Mesenchymal stem cell (in vitro differentiated cells and primary cell): Measurements from ENCODE around the gene BICRAL.

ENCODE experiments used
- DNase-seq: peaks from one replicate; pipeline ENCODE4 v3.0.0-alpha.2; 2013
- H2AFZ ChIP-seq: one replicate; pipeline ENCODE4 v1.6.1; 2013; ENCODE audit warnings: low read depth, mild to moderate bottlenecking, control low read depth, inconsistent platforms, low read length, moderate library complexity
- H2AK5ac ChIP-seq: 2 replicates; pipeline ENCODE4 v1.6.1; 2013; ENCODE audit warnings: low read length, moderate library complexity, mild to moderate bottlenecking, inconsistent platforms; ENCODE audit not compliant: severe bottlenecking
- H2BK120ac ChIP-seq: one replicate; pipeline ENCODE4 v1.6.1; 2013; ENCODE audit warnings: low read depth, mild to moderate bottlenecking, inconsistent platforms, low read length, moderate library complexity
- H2BK12ac ChIP-seq, 2 experiments: one replicate each; pipeline ENCODE4 v1.6.1; 2013; ENCODE audit warnings: inconsistent platforms in 2 of 2, low read length in 2 of 2, mild to moderate bottlenecking in 2 of 2, moderate library complexity in 2 of 2, control low read depth in 1 of 2
- H2BK15ac ChIP-seq: one replicate; pipeline ENCODE4 v1.6.1; 2013; ENCODE audit warnings: mild to moderate bottlenecking, low read depth, inconsistent platforms; ENCODE audit not compliant: poor library complexity, severe bottlenecking
- H2BK5ac ChIP-seq: 2 replicates; pipeline ENCODE4 v1.6.1; 2013; ENCODE audit warnings: low read depth, mild to moderate bottlenecking, low read length, control low read depth, inconsistent platforms; ENCODE audit not compliant: poor library complexity, severe bottlenecking
- H3K14ac ChIP-seq, 2 experiments: one replicate each; pipeline ENCODE4 v1.6.1; 2013; ENCODE audit warnings: inconsistent platforms in 2 of 2, low read length in 2 of 2, control low read depth in 1 of 2, mild to moderate bottlenecking in 1 of 2, moderate library complexity in 1 of 2
- H3K18ac ChIP-seq, 2 experiments: one replicate each; pipeline ENCODE4 v1.6.1; 2013; ENCODE audit warnings: inconsistent platforms in 2 of 2, low read length in 2 of 2, control low read depth in 1 of 2, low read depth in 1 of 2, mild to moderate bottlenecking in 1 of 2
- H3K23ac ChIP-seq, 2 experiments: one replicate each; pipeline ENCODE4 v1.6.1; 2013; ENCODE audit warnings: inconsistent platforms in 2 of 2, low read length in 2 of 2, mild to moderate bottlenecking in 2 of 2, moderate library complexity in 2 of 2, control low read depth in 1 of 2
- H3K27ac ChIP-seq: 2 replicates; pipeline ENCODE4 v1.5.1; 2013; ENCODE audit warnings: mild to moderate bottlenecking, moderate library complexity, low read length, control low read depth, inconsistent platforms; ENCODE audit not compliant: poor library complexity, severe bottlenecking
- H3K27me3 ChIP-seq, 2 experiments: 2 replicates each; pipeline versions ENCODE4 v1.6.1 to v1.7.0; 2013; ENCODE audit warnings: low read length in 2 of 2, mild to moderate bottlenecking in 2 of 2, moderate library complexity in 2 of 2, control low read depth in 1 of 2, inconsistent platforms in 1 of 2; ENCODE audit not compliant: control insufficient read depth in 1 of 2, insufficient read depth in 1 of 2
- H3K36me3 ChIP-seq, 2 experiments: 2 replicates each; pipeline versions ENCODE4 v1.6.1 to v1.7.0; 2013; ENCODE audit warnings: low read length in 2 of 2, control low read depth in 1 of 2, inconsistent platforms in 1 of 2, low read depth in 1 of 2, mild to moderate bottlenecking in 1 of 2; ENCODE audit not compliant: insufficient read depth in 2 of 2, control insufficient read depth in 1 of 2
- H3K4ac ChIP-seq, 2 experiments: one replicate each; pipeline ENCODE4 v1.6.1; 2013; ENCODE audit warnings: inconsistent platforms in 2 of 2, low read length in 2 of 2, mild to moderate bottlenecking in 2 of 2, moderate library complexity in 2 of 2, control low read depth in 1 of 2, low read depth in 1 of 2
- H3K4me1 ChIP-seq: 2 replicates; pipeline ENCODE4 v1.6.1; 2013; ENCODE audit warnings: low read depth, low read length, control low read depth; ENCODE audit not compliant: control insufficient read depth, insufficient read depth
- H3K4me2 ChIP-seq: 2 replicates; pipeline ENCODE4 v1.6.1; 2013; ENCODE audit warnings: low read length, mild to moderate bottlenecking, inconsistent platforms; ENCODE audit not compliant: poor library complexity, severe bottlenecking
- H3K4me3 ChIP-seq, 2 experiments: 2 replicates each; pipeline versions ENCODE4 v1.5.1 to v1.7.0; 2013; ENCODE audit warnings: low read length in 2 of 2, mild to moderate bottlenecking in 2 of 2, control low read depth in 1 of 2, low read depth in 1 of 2; ENCODE audit not compliant: insufficient read depth in 1 of 2
- H3K79me1 ChIP-seq: replicated peaks from 2 replicates; pipeline ENCODE4 v1.6.1; 2013; ENCODE audit warnings: mild to moderate bottlenecking, control low read depth, low read length, inconsistent platforms; ENCODE audit not compliant: poor library complexity, severe bottlenecking
- H3K9ac ChIP-seq: 2 replicates; pipeline ENCODE4 v1.7.0; 2013; ENCODE audit warnings: mild to moderate bottlenecking, low read length, moderate library complexity
- H3K9me3 ChIP-seq: 2 replicates; pipeline ENCODE4 v1.7.0; 2013; ENCODE audit warnings: mild to moderate bottlenecking, low read length; ENCODE audit not compliant: control insufficient read depth
- H4K8ac ChIP-seq: one replicate; pipeline ENCODE4 v1.6.1; 2013; ENCODE audit warnings: inconsistent platforms, mild to moderate bottlenecking, low read length, moderate library complexity
- H4K91ac ChIP-seq: one replicate; pipeline ENCODE4 v1.6.1; 2013; ENCODE audit warnings: mild to moderate bottlenecking, low read length, inconsistent platforms
- WGBS: methylation state at CpG from one replicate; pipeline ENCODE4 v1.1.7; 2013; ENCODE audit warnings: mixed read lengths; 5-methylcytosine and 5-hydroxymethylcytosine counted together

Gene BICRAL

DNA sequence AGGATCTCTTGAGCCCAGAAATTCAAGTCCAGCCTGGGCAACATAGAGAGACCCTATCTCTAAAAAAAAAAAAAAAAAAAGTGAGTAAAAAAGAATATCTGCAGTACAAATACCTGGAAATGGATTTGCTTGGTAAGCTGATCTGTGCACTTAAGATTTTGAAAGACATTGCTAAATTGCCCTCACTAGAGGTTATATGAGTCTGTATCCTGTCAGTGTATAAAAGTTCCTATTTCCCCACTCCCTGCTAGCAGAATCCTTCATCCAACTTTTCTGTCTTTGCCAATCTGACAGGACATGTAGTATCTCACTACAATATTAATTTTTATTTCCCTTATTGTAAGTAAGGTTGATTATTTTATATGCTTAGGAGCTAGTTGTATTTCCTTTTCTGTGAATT is 36.1 kb downstream of the BICRAL start:
- Histone ChIP-seq H2BK12ac (no peak overlapping the region), H2BK120ac (no peak overlapping the region), H3K18ac (no peak overlapping the region), H2AK5ac (no peak overlapping the region), H3K23ac (no peak overlapping the region), H3K4ac (no peak overlapping the region), H3K4me2 (no peak overlapping the region), H3K36me3 (peaks cover 0 to 10% of the 10 kb centered on the region in 2 experiments), H3K27me3 (no peaks in the 10 kb centered on the region), H3K9ac (no peak overlapping the region), H3K14ac (no peak overlapping the region), H4K91ac (no peak overlapping the region), H2BK15ac (no peak overlapping the region), H3K4me1 (no peaks in the 10 kb centered on the region), H2BK5ac (no peak overlapping the region), H3K4me3 (no peak overlapping the region), H3K27ac (no peak overlapping the region), H3K79me1 (peaks cover 3% of the 10 kb centered on the region), H2AFZ (no peak overlapping the region), H3K9me3 (no peaks in the 10 kb centered on the region), H4K8ac (no peak overlapping the region)
- no peak for DNase-seq

DNA sequence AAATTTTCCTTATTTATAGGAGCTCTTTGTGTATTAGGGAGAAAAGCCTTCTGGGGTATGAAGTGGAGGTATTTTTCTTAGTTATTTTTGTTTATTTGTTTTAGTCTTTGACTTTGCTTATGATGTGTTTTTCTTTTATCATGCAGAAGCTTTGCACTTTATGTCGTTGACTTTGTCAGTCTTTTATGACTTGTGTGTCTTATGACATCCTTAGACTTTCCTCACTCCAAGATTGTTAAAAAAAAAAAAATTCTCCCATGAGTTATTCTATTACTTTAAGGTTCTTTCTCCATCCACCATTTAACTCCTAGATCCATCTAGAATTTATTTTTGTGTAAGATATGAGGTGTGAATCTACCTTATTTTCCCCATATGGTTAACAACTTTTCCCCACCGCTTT is 36.6 kb downstream of the BICRAL start:
- Histone ChIP-seq H2BK12ac (no peak overlapping the region), H3K9me3 (no peaks in the 10 kb centered on the region), H2AK5ac (no peak overlapping the region), H3K14ac (no peak overlapping the region), H3K4me1 (no peaks in the 10 kb centered on the region), H3K4me2 (no peak overlapping the region), H2AFZ (no peak overlapping the region), H3K36me3 (peaks cover 0 to 11% of the 10 kb centered on the region in 2 experiments), H3K4me3 (no peak overlapping the region), H3K9ac (no peak overlapping the region), H3K27ac (no peak overlapping the region), H4K8ac (no peak overlapping the region), H4K91ac (no peak overlapping the region), H2BK120ac (no peak overlapping the region), H3K79me1 (peaks cover 3% of the 10 kb centered on the region), H3K4ac (no peak overlapping the region), H3K27me3 (no peaks in the 10 kb centered on the region), H3K18ac (no peak overlapping the region), H2BK15ac (no peak overlapping the region), H2BK5ac (no peak overlapping the region), H3K23ac (no peak overlapping the region)
- WGBS: no CpG with 5 or more reads among the region's 2 CpGs
- DNase-seq: no peak

DNA sequence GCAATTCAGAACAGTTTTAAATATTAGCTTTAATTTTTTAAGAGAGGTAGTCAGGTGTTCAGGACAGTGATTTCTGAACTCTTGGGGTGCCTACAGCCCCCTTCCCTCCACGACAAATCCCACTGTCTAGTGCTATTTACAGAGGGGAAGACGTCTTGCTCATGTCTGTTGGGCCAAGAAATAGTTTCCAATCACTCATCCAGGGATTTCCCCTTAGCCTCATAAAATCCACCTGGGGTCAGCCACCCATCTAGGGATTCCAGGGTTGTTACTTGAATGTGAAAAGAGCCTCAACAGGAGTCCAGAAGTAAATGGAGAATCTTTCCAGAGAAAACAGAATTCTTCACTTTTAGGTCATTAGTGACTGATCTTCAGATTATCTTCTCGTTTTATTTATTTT is 37.0 kb downstream of the BICRAL start:
- Histone ChIP-seq H3K4ac (no peak overlapping the region), H4K91ac (no peak overlapping the region), H2BK5ac (no peak overlapping the region), H4K8ac (no peak overlapping the region), H3K27me3 (no peaks in the 10 kb centered on the region), H3K79me1 (peaks cover 3% of the 10 kb centered on the region), H2BK12ac (no peak overlapping the region), H3K4me2 (no peak overlapping the region), H2AFZ (no peak overlapping the region), H3K14ac (no peak overlapping the region), H3K9ac (no peak overlapping the region), H3K18ac (no peak overlapping the region), H3K4me1 (no peaks in the 10 kb centered on the region), H3K27ac (no peak overlapping the region), H2BK15ac (no peak overlapping the region), H3K4me3 (no peak overlapping the region), H3K23ac (no peak overlapping the region), H2AK5ac (no peak overlapping the region), H3K36me3 (peaks cover under 1 to 15% of the 10 kb centered on the region in 2 experiments), H3K9me3 (no peaks in the 10 kb centered on the region), H2BK120ac (no peak overlapping the region)
- 100% methylated on average over 1 of the region's 3 CpGs for WGBS
- no peak for DNase-seq

DNA sequence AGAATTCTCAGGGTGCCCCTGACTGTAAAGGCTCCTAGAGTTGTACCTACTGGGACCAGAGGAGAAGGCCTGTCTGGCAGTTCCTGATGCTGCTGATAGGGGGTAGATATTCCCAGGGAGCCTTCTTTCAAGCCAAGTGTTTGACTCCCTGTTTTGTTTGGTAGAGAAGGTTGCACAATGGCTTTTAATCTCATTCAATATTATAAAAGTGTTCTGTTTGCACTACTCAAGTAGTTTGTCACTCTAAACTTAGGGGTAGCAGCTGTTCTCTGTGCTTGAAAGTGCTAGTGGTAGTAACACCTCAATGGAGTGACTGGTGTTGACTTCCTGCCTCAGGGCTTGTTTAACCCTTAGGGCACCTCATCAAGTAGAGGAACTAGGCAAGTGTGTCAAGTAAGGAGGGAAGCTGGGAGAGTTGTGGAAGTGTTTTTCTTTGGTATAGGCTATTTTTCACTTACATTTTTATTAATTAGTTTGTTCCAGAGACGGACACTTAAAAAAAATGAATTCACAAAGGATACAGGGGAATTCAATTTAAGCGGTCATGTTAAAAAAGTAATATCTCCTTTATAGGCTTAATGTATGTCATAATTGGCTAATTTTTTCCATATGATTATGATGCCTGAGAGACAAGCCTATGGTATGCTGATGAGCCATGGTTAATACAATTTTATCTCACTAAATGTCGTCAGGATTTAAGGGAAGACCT is 38.1 kb downstream of the BICRAL start:
- no peak overlapping the region for H2BK15ac ChIP-seq
- H3K4me1 ChIP-seq: no peaks in the 10 kb centered on the region
- no peak overlapping the region for H3K4ac ChIP-seq
- H3K14ac ChIP-seq: no peak overlapping the region
- no peak overlapping the region for H4K8ac ChIP-seq
- peak overlapping the region; percentile 70 for H3K9ac ChIP-seq
- H3K4me2 ChIP-seq: no peak overlapping the region
- no peak overlapping the region for H3K23ac ChIP-seq
- H2AFZ ChIP-seq: no peak overlapping the region
- peaks cover 5 to 22% of the 10 kb centered on the region in 2 experiments for H3K36me3 ChIP-seq
- WGBS: 100% methylated on average over 1 of the region's 3 CpGs
- no peak overlapping the region for H3K18ac ChIP-seq
- no peaks in the 10 kb centered on the region for H3K9me3 ChIP-seq
- no peak overlapping the region for H2AK5ac ChIP-seq
- H2BK12ac ChIP-seq: no peak overlapping the region
- DNase-seq: peak; percentile 10
- H3K79me1 ChIP-seq: peaks cover 3% of the 10 kb centered on the region
- no peak overlapping the region for H2BK120ac ChIP-seq
- H2BK5ac ChIP-seq: no peak overlapping the region
- H3K4me3 ChIP-seq: no peak overlapping the region
- no peaks in the 10 kb centered on the region for H3K27me3 ChIP-seq
- no peak overlapping the region for H3K27ac ChIP-seq
- no peak overlapping the region for H4K91ac ChIP-seq
